MG63 (cell line): Measurements from ENCODE around the gene PSENEN. TPM values are rescaled to one million over a fixed set of nuclear protein-coding genes. Genes with fewer than 3 reads are reported as not detected.
"Not testable (repeated sequence)": the region's sequence is repeated elsewhere in the genome, so short reads cannot be mapped to it uniquely, and the experiment has no call there.

Source experiments
- DNase-seq: peaks from one replicate; pipeline ENCODE4 v3.0.0-alpha.2; 2020
- H3K27me3 ChIP-seq: fragments of 250-450 bp; sonication (Bioruptor Pico); 2 replicates; pipeline ENCODE4 v1.5.1; 2020; ENCODE audit warnings: mild to moderate bottlenecking, moderate library complexity
- H3K36me3 ChIP-seq: fragments of 250-450 bp; sonication (Bioruptor Pico); 2 replicates; pipeline ENCODE4 v1.5.1; 2020; ENCODE audit warnings: mild to moderate bottlenecking, moderate library complexity
- H3K4me3 ChIP-seq: fragments of 250-450 bp; sonication (Bioruptor Pico); 2 replicates; pipeline ENCODE4 v1.5.1; 2020; ENCODE audit warnings: mild to moderate bottlenecking, moderate library complexity
- H3K9me3 ChIP-seq: fragments of 250-450 bp; sonication (Bioruptor Pico); 2 replicates; pipeline ENCODE4 v1.5.1; 2020; ENCODE audit warnings: mild to moderate bottlenecking, moderate library complexity
- total RNA-seq: library from RNA; depleted of rRNA; stranded (reverse); fragments of >200 nt; shearing (Covaris generic); gene quantifications from 2 replicates; pipeline ENCODE4 v1.2.3, GENCODE V29; 2014; ENCODE audit warnings: low replicate concordance

PSENEN gene
- total RNA-seq, 1 experiment from 2014 or later: 76.2 TPM

GRCh38 chr19:35715981-35716800 lies 29.3 kb upstream of the PSENEN start:
- Histone ChIP-seq H3K36me3 (peaks cover 22% of the 10 kb centered on the region), H3K4me3 (peak overlapping the region; percentile 89), H3K9me3 (no peaks in the 10 kb centered on the region), H3K27me3 (no peaks in the 10 kb centered on the region)
- DNase-seq: peak; percentile 55

GRCh38 chr19:35716801-35717664 lies 28.4 kb upstream of the PSENEN start:
- H3K27me3 ChIP-seq: no peaks in the 10 kb centered on the region
- H3K4me3 ChIP-seq: peak overlapping the region; percentile 89
- H3K9me3 ChIP-seq: no peaks in the 10 kb centered on the region
- DNase-seq: peak; percentile 92
- peaks cover 31% of the 10 kb centered on the region for H3K36me3 ChIP-seq

GRCh38 chr19:35717665-35718344 lies 27.6 kb upstream of the PSENEN start, which contains the start of gene KMT2B:
TSS of gene KMT2B (plus strand) at chr19:35718003. CDS start at chr19:35718019, 16 bp downstream.
- DNase-seq: peak; percentile 98

GRCh38 chr19:35718345-35719041 lies 27.0 kb upstream of the PSENEN start:
- peak; percentile 45 for DNase-seq

More at GRCh38 chr19:35717665-35718344, 27.6 kb upstream of the PSENEN start, which contains the start of gene KMT2B:
- Histone ChIP-seq H3K4me3 (peak within 1 kb of the TSS; percentile 89), H3K27me3 (no peaks in the 10 kb centered on the region), H3K9me3 (no peaks in the 10 kb centered on the region), H3K36me3 (peaks cover 39% of the 10 kb centered on the region)

GRCh38 chr19:35719402-35720162 lies 25.9 kb upstream of the PSENEN start:
- DNase-seq: no peak
- no peaks in the 10 kb centered on the region for H3K9me3 ChIP-seq
- H3K27me3 ChIP-seq: no peaks in the 10 kb centered on the region
- peak overlapping the region; percentile 86 for H3K4me3 ChIP-seq
- H3K36me3 ChIP-seq: peaks cover 56% of the 10 kb centered on the region

More at GRCh38 chr19:35718345-35719041, 27.0 kb upstream of the PSENEN start:
- peaks cover 45% of the 10 kb centered on the region for H3K36me3 ChIP-seq
- H3K27me3 ChIP-seq: no peaks in the 10 kb centered on the region
- H3K4me3 ChIP-seq: peak overlapping the region; percentile 86
- no peaks in the 10 kb centered on the region for H3K9me3 ChIP-seq

GRCh38 chr19:35720163-35720524 lies 25.3 kb upstream of the PSENEN start:
- H3K27me3 ChIP-seq: no peaks in the 10 kb centered on the region
- DNase-seq: no peak
- H3K9me3 ChIP-seq: no peaks in the 10 kb centered on the region
- H3K36me3 ChIP-seq: peaks cover 62% of the 10 kb centered on the region
- no peak overlapping the region for H3K4me3 ChIP-seq

GRCh38 chr19:35720648-35721047 lies 24.8 kb upstream of the PSENEN start:
- Histone ChIP-seq H3K4me3 (no peak overlapping the region), H3K27me3 (no peaks in the 10 kb centered on the region), H3K9me3 (no peaks in the 10 kb centered on the region), H3K36me3 (peaks cover 67% of the 10 kb centered on the region)
- no peak for DNase-seq

- Histone ChIP-seq H3K9me3 (no peaks in the 10 kb centered on the region), H3K27me3 (no peaks in the 10 kb centered on the region), H3K36me3 (peaks cover 74% of the 10 kb centered on the region), H3K4me3 (no peak overlapping the region)
- no peak for DNase-seq
Measured at GRCh38 chr19:35721374-35721773, 24.1 kb upstream of the PSENEN start.

GRCh38 chr19:35722461-35722860 lies 23.0 kb upstream of the PSENEN start:
- no peak overlapping the region for H3K4me3 ChIP-seq
- no peak for DNase-seq
- H3K27me3 ChIP-seq: no peaks in the 10 kb centered on the region
- peaks cover 84% of the 10 kb centered on the region for H3K36me3 ChIP-seq
- no peaks in the 10 kb centered on the region for H3K9me3 ChIP-seq

GRCh38 chr19:35722897-35723296 lies 22.6 kb upstream of the PSENEN start:
- H3K36me3 ChIP-seq: peaks cover 88% of the 10 kb centered on the region
- H3K9me3 ChIP-seq: no peaks in the 10 kb centered on the region
- no peaks in the 10 kb centered on the region for H3K27me3 ChIP-seq
- DNase-seq: no peak
- no peak overlapping the region for H3K4me3 ChIP-seq

GRCh38 chr19:35723671-35724070 lies 21.8 kb upstream of the PSENEN start:
- no peaks in the 10 kb centered on the region for H3K9me3 ChIP-seq
- peaks cover 92% of the 10 kb centered on the region for H3K36me3 ChIP-seq
- DNase-seq: no peak
- H3K27me3 ChIP-seq: no peaks in the 10 kb centered on the region
- no peak overlapping the region for H3K4me3 ChIP-seq

- DNase-seq, H3K9me3 ChIP-seq, H3K4me3 ChIP-seq, H3K27me3 ChIP-seq: not testable (repeated sequence)
- peaks cover 92% of the 10 kb centered on the region for H3K36me3 ChIP-seq
Measured at GRCh38 chr19:35724132-35724531, 21.3 kb upstream of the PSENEN start.

- Histone ChIP-seq H3K27me3 (no peaks in the 10 kb centered on the region), H3K4me3 (no peak overlapping the region), H3K9me3 (no peaks in the 10 kb centered on the region), H3K36me3 (peaks cover 94% of the 10 kb centered on the region)
- no peak for DNase-seq
Measured at GRCh38 chr19:35724560-35724959, 20.9 kb upstream of the PSENEN start.

GRCh38 chr19:35725216-35725861 lies 20.1 kb upstream of the PSENEN start:
- no peaks in the 10 kb centered on the region for H3K27me3 ChIP-seq
- H3K36me3 ChIP-seq: peaks cover 94% of the 10 kb centered on the region
- H3K9me3 ChIP-seq: no peaks in the 10 kb centered on the region
- H3K4me3 ChIP-seq: no peak overlapping the region
- no peak for DNase-seq
